ENCODE results near the gene NCAPG2.
"Not testable (repeated sequence)": the region's sequence is repeated elsewhere in the genome, so short reads cannot be mapped to it uniquely, and the experiment has no call there.

NCAPG2 gene

DNA sequence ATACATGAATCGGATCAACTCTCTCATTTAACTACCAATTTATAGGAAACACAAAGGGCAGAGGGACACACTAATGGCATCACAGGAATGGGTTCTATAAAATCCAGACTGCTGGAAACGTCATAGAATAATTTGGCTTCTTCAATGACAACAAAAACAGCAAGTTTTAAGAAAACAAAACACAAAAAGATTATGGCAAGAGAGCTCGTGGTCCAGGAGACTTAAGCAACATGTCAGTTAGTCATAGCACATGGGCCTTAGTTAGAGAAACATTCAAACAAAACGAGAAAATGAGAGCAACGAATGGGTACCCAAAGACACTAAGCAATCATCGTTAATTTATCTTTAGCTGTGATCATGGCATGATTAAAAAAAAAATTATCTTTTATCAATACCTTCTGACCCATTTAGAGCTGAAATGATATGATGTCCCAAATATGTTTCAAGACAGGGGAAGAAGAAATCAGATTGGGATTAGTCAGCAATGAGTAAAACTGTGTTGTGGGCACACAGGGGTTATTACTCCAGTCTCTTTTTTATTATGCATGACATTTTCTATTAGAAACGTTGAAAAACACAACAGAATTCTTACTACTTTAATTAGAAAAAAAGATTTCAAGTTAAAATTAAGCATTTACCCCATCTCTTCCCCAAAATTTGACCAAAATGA lies 28.3 kb downstream of the NCAPG2 start:
- DNase-seq (ENCODE audit: low read depth, low spot score): no peak

DNA sequence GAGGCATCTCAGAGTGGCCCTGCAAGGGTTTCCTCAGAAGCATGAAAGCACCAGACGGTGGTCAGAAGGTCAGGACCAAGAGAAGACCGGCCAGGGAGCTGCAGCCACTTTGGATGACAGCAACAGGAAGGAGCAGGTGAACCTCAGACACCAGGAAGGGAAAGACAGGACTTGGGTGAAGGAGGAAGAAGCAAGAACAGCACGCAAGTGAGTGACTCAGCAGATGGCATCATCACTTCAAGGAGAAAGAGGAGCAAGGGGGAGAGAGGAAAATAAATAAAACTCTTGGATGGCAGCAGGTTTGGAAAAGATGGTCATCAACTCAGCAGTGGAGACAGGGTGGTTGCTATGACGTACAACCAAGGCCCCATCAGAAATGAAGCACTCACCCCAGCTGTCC lies 31.6 kb downstream of the NCAPG2 start:
- DNase-seq (ENCODE audit: low read depth, low spot score): no peak

DNA sequence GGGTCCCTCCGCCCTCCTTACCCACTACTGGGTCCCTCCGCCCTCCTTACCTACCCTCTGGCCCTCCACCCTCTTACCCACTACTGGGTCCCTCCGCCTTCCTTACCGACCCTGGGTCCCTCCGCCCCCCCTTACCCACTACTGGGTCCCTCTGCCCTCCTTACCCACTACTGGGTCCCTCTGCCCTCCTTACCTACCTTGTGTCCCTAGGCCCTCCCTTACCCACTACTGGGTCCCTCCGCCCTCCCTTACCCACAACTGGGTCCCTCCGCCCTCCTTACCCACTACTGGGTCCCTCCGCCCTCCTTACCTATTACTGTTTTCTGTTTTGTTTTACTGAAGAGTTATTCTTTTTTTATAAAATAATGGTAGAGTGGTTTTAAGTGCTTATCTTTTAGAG lies 36.5 kb downstream of the NCAPG2 start:
- not testable (repeated sequence) for DNase-seq (ENCODE audit: low read depth, low spot score)

GRCh38 chr7:158666966-158667678 lies 37.5 kb downstream of the NCAPG2 start:
- not testable (repeated sequence) for DNase-seq (ENCODE audit: low read depth, low spot score)

- no peak for DNase-seq (ENCODE audit: low read depth, low spot score)
Observed at GRCh38 chr7:158666401-158666800, 38.2 kb downstream of the NCAPG2 start.

GRCh38 chr7:158664406-158664805 lies 40.2 kb downstream of the NCAPG2 start:
- DNase-seq (ENCODE audit: low read depth, low spot score): no peak

- no peak for DNase-seq (ENCODE audit: low read depth, low spot score)
Observed at GRCh38 chr7:158663428-158663741, 41.2 kb downstream of the NCAPG2 start.

DNA sequence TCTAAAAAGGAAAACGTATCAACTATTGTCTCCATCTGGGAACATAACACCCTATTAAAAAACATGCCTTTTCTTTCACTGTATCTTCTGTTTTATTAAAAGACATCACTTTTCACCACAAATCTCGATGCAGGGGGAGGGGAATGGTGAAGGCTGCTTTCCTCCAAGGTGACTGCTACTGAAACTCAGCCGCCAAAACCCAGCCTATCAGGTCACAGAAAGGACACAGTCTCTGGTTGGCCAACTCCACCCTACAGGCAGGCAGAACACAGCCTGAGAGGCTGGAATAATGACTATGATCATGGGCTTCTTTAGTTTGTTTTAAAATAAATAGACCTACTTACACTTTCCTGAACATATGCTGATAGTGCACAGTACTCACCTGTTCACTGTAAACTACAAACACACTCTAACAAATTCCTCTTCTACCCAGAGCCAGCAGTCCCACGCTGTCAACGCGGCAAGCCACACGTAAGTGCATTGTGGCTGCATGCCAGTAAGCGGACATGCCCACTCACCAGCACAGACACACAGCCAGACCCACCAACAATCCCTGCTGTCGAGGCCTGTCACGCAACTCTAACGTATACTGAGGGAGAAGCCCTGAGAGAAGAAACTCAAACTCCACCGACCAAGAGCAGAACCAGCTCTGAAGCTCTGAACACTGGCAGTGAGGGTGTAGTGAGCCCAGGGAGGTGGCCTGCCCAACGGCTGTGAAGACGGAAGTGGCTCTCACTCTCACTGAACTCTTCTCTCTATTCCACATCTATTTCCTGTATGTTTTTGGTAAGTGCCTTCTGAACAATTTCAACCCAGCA lies 41.8 kb downstream of the NCAPG2 start:
- no peak for DNase-seq (ENCODE audit: low read depth, low spot score)

- no peak for DNase-seq (ENCODE audit: low read depth, low spot score)
Observed at GRCh38 chr7:158658475-158658874, 46.1 kb downstream of the NCAPG2 start.

- no peak for DNase-seq (ENCODE audit: low read depth, low spot score)
Observed at GRCh38 chr7:158657189-158657746, 47.3 kb downstream of the NCAPG2 start.

DNA sequence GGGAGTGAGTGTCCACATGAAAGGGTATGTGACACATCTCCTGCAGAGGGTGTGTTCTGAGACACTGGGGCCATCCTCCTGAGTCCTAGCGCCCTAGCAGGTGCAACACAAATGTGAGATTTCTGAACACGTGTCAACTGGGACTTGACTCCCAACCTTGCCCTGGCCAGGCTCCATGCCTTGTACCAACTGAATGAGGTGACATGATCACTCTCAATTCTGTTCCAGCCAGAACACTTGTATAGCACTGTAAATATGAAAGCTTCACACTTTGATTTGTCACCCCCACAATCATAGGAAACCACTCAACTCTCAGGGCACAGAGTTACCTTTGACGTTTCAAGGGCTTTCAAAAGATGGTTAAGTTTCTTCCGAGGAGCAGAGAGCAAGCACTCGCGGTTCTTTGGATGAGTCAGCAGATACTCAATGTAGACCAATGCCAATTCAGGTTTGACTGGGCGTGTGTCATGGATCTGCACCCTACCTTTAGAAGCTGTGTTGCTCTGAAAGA lies 48.6 kb downstream of the NCAPG2 start:
- peak; percentile 47 for DNase-seq (ENCODE audit: low read depth, low spot score)

- DNase-seq (ENCODE audit: low read depth, low spot score): no peak
Observed at GRCh38 chr7:158655507-158655906, 49.1 kb downstream of the NCAPG2 start.

GRCh38 chr7:158651968-158652565 lies 52.5 kb downstream of the NCAPG2 start:
- DNase-seq (ENCODE audit: low read depth, low spot score): no peak

- no peak for DNase-seq (ENCODE audit: low read depth, low spot score)
Observed at GRCh38 chr7:158650821-158651225, 53.8 kb downstream of the NCAPG2 start.

GRCh38 chr7:158649279-158649678 lies 55.3 kb downstream of the NCAPG2 start:
- DNase-seq (ENCODE audit: low read depth, low spot score): no peak

DNA sequence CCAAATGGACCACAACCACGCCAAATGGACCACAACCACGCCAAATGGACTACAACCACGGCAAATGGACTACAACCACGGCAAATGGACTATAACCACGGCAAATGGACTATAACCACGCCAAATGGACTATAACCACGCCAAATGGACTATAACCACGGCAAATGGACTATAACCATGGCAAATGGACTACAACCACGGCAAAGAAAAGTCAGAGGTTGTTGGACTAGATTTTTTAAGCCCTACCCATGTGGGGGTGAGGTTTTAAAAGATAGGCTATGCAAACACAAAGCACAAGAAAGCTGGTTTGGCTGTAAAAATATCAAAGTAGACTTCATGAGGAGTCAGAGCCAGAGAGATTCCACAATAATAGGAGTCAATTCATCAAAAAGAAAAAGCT lies 55.8 kb downstream of the NCAPG2 start:
- no peak for DNase-seq (ENCODE audit: low read depth, low spot score)

DNA sequence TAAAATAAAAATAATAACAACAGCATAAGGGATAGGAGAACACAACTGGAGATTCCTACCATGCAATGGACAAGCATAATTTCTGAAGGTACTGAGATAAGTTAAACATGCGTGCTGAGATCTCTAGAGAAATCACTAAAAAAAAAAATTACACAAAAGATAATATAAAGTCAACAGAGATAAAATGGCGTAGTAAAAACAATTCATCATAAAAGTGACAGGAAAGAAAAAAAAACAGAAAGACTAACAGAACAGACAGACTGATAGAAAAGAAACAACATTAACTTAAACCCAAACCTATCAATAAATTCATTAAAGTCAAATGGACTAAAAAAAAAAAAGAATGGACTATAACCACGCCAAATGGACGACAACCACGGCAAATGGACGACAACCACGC lies 56.4 kb downstream of the NCAPG2 start:
- DNase-seq (ENCODE audit: low read depth, low spot score): no peak

DNA sequence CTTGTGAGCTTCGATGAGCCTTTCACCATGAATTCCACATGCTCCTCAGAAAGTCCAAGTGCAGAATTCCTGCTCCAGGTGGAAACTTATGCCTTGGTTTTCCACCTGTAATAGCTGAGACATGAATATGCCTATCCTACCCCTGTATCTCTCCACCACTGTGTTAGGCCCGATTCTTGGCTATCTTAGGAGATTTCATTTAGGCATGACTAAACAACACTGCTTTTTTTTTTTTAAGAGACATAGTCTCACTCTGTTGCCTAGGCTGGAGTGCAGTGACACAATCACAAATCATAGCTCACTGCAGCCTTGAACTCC lies 57.2 kb downstream of the NCAPG2 start:
- no peak for DNase-seq (ENCODE audit: low read depth, low spot score)

DNA sequence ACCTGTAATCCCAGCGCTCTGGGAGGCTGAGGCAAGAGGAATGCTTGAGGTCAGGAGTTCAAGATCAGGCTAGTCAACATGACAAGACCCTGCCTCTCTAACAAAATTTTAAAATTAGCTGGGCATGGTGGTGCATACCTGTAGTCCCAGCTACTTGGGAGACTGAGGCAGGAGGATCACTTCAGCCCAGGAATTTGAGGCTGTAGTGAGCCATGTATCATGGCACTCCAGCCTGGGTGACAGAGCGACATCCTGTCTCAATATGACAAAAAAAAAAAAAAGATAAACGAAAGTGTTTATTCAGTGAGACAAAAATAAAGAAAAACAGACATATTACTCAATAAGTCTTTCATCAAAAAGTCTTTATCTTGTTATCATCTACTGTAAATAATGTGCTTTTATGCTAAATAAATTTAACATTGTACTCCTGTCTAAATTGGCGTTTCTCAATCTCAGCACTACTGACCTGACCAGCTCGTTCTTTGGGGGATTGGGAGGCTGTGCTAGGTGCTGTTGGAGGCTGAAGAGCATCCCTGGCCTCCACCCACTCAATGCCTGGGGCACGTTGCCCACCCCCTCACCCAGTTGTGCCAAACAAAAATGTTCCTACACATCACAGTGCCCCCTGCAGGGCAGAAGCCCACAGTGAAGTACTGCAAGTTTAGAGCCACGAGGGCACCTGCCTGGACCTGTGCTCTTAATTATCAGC lies 57.7 kb downstream of the NCAPG2 start:
- no peak for DNase-seq (ENCODE audit: low read depth, low spot score)

GRCh38 chr7:158645842-158646241 lies 58.8 kb downstream of the NCAPG2 start:
- no peak for DNase-seq (ENCODE audit: low read depth, low spot score)

DNA sequence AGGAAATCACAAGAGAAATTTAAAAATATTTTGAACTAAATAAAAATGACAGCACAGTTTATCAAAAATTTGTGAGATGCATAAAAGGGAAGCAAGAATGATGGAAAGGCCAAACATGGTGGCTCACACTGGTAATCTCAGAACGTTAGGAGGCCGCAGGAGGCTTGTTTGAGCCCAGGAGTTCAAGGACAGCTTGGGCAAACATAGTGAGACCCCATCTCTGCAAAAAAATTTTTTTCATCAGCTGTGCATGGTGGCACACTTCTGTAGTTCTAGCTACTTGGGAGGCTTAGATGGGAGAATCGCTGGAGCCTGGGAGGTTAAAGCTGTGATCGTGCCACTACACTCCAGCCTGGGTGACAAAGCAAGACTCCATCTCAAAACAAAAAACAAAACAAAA lies 62.5 kb downstream of the NCAPG2 start:
- DNase-seq (ENCODE audit: low read depth, low spot score): no peak

All from activated CD4-positive, CD25-positive, alpha-beta regulatory T cell treated with anti-CD3 and anti-CD28 coated beads, Interleukin-2, amount 50 U/mL, for 16 hours (primary cell).